ENCODE data around the gene SHC3.
A peak's percentile ranks its signal among the peaks of the same experiment; 100 is the strongest.

SHC3 gene

GRCh38 chr9:89137542-89138462, 40.8 kb downstream of the SHC3 start:
- no peak for TF ChIP-seq CTCF (IDR thresholded peaks at IDR 0.05; ENCODE audit: low read depth, low read length, missing control alignments)
- DNase-seq (ENCODE audit: extremely low read depth, low read depth): peak; percentile 63
- no peak overlapping the region for H3K4me3 ChIP-seq (replicated peaks; ENCODE audit: low read depth, low read length)

DNA sequence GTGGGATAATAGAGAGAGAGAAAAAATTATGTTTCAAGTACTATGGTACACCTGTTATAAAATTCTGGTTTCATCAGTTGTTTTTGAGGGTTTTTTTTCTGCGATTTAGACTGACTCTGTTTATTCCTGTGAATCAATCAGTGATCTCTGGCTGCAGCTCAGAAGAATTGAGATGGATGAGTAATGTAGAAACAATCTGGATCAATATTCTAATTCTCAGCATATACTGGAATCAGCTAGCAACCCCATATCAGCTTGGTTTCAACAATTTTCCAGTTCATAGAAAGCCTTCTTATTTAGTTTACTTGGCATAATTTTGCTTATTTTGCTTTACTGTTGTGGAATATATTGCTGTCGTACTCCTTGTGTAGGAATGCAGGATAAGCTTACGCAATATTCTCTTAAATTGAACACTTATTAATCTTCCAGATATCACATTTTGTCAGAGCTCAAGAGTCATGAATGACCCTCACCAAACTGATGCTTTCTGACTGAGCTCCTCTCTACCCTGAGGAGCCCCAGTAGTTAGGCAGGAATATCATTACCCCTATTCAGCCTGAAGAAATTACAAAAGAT, 42.9 kb downstream of the SHC3 start:
- no peak for TF ChIP-seq CTCF (IDR thresholded peaks at IDR 0.05; ENCODE audit: low read depth, low read length, missing control alignments)

GRCh38 chr9:89134709-89135108, 43.9 kb downstream of the SHC3 start:
- no peak overlapping the region for H3K4me3 ChIP-seq (replicated peaks; ENCODE audit: low read depth, low read length)
- TF ChIP-seq CTCF (IDR thresholded peaks at IDR 0.05; ENCODE audit: low read depth, low read length, missing control alignments): no peak
- no peak for DNase-seq (ENCODE audit: extremely low read depth, low read depth)

More for the DNA sequence above, 42.9 kb downstream of the SHC3 start:
- H3K4me3 ChIP-seq (replicated peaks; ENCODE audit: low read depth, low read length): no peak overlapping the region
- DNase-seq (ENCODE audit: extremely low read depth, low read depth): no peak

- DNase-seq (ENCODE audit: extremely low read depth, low read depth): peak; percentile 10
- H3K4me3 ChIP-seq (replicated peaks; ENCODE audit: low read depth, low read length): no peak overlapping the region
- no peak for TF ChIP-seq CTCF (IDR thresholded peaks at IDR 0.05; ENCODE audit: low read depth, low read length, missing control alignments)
These were observed 55.7 kb downstream of the SHC3 start for GRCh38 chr9:89122949-89123348.

DNA sequence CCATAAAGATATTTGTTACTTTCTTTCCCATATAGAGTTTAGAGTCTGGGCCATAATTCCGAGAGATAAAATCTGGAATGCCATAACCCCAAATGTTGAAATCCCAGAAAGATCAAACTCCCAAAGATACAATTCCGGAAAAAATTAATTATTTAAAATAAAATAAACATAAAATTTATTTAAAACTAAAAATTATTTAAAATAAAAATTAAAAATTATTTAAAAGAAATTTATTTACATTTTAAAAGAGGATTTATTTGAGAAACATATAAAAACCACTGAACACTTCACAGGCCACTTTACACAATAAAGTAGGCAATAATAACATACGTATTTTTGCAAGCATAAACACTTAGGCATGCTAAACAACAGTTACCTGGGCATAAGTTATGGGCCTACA, 57.9 kb downstream of the SHC3 start:
- DNase-seq (ENCODE audit: extremely low read depth, low read depth): no peak
- TF ChIP-seq CTCF (IDR thresholded peaks at IDR 0.05; ENCODE audit: low read depth, low read length, missing control alignments): no peak
- H3K4me3 ChIP-seq (replicated peaks; ENCODE audit: low read depth, low read length): no peak overlapping the region

- TF ChIP-seq CTCF (IDR thresholded peaks at IDR 0.05; ENCODE audit: low read depth, low read length, missing control alignments): no peak
- no peak for DNase-seq (ENCODE audit: extremely low read depth, low read depth)
- H3K4me3 ChIP-seq (replicated peaks; ENCODE audit: low read depth, low read length): no peak overlapping the region
These were observed 61.8 kb downstream of the SHC3 start for GRCh38 chr9:89116805-89117192.
